Ammon's horn (tissue), 1 donor: Measurements from ENCODE around the gene EYA2.

Experiments
- DNase-seq: peaks from one replicate; pipeline ENCODE4 v3.0.0-alpha.2; 2016; ENCODE audit warnings: low spot score

The EYA2 gene

DNA sequence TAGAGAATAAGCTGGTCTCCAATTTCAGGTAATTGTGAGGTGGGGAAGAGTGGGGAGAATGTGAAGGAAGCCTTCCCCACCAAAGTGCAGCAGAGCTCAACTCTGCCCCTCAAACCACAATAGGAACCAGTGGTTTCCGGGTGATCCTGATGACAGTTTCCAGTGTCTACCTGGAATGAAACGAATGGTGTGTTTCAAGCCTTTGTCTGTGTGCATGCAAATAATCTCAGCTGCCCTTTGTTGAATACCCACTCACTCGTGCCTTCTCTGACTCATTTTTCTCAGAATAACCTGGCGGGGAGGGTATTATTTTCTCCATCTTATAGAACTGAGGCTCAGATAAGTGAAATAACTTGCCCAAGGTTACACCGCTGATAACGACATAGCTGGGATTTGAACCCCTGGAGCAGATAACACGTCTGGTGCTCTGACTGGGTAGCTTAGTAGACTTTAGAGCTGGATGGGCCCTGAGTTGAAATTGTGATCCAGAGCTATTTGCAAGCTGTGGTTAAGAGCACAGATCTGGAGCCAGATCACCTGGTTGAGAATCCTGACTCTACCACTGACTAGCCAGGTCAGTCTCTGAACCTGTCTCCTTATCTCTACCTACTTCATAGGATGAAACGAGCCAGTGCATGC, 85.1 kb downstream of the EYA2 start:
- DNase-seq: no peak

DNA sequence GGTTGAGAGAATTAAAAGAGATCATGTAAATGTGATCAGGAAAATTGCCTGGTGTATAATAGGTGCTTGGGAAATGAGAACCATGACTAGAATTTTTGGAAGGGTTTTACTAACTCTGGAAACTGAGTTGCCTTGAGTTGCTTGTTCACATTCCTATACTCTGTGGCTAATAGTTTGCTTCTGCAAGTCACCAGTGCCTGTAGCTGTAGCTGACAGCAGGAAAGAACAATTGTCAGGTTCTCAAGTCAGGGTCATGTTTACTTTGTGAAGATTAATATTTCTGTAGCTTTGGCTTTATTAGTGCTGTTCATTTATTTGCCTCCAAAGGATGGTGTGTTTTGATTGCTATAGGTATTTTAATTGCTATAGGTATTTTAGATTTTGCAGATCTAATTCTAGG, 86.5 kb downstream of the EYA2 start:
- no peak for DNase-seq

DNA sequence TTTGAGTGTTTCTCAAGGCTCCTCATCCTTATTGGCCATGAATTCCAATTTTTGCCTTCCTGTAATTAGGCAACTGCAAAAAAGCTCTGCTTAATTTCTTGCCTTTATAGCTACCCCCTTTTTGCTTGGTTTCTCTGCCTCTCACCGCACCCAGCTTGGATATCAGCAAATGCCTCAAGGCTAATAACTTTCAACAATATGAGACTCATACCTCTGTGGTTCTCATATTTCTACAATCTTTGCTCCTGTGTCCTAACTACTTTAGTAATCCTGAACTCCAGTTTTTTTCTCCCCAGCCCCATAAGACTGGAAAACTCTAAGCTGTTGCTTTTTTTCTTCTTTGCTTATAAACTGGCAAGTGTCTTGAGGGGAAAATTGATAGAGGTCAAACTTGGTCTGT, 88.8 kb downstream of the EYA2 start:
- no peak for DNase-seq

DNA sequence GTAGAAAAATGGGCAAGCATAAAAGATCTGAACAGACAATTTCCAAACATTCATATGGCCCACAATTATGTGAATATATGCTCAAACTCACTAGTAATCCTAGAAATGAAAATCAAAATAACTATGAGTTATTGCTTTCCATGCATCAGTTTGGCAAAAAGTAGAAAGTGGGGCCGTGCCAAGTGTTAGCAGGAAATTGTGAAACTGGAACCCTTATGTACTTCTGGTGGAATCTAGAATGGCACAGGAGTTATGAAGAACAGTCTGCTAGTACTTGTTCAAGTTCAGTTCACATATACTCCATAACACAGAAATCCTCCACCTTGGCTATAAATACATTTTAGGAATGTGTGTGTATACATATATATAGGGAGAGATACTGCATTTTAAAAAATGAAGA, 89.8 kb downstream of the EYA2 start:
- DNase-seq: no peak

DNA sequence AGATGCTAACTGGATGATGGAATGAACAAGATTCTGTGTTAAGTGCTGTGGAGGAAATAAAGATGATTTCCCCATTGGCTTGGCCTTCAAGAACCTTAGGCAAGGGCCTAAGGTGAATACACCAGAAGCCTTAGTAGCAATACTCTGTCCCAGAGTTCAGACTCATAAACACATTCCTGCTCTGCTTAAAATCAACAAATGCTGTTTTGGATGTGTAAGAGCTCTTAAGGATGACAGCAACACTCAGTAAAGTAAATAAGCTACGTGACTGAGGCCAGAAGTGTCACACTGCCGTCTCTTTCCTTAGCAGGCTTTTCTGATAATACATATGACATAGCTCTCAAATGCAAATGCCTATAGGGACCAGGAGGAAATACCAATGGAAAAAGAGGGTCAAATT, 90.6 kb downstream of the EYA2 start:
- DNase-seq: no peak

DNA sequence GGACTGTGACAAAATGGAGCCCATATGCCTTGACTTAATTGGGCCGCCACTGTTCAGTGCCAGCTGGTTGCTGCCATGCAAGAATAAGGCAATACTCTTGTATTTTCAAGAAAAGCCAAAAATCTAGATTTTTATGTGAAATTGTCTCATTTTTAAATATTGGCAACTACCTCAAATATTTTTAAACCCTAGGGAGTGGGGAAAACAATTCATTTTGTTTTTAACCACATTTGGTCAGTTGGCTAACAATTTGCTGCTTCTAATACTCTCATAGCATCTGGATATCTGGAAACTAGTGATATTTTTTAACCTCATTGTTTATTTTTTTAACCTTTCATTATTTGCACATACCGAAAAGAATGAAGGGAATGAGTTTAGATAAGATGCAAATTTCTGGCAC, 91.0 kb downstream of the EYA2 start:
- DNase-seq: no peak

DNA sequence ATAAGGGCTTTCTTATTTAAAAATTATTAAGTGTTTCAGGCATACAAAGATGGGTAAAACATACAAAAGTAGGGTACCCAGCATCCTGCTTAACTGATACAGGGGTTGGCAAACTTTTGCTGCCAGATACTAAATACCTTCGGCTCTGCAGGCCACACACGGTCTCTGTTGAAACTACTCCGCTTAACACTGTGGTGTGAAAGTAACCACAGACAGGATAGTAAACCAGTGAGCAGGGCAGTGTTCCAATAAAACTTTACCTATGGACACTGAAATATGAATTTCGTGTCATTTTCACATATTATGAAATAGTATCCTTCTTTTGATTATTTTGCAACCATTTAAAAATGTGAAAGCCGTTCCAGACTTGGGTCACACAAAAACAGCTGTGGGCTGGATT, 92.4 kb downstream of the EYA2 start:
- DNase-seq: no peak

DNA sequence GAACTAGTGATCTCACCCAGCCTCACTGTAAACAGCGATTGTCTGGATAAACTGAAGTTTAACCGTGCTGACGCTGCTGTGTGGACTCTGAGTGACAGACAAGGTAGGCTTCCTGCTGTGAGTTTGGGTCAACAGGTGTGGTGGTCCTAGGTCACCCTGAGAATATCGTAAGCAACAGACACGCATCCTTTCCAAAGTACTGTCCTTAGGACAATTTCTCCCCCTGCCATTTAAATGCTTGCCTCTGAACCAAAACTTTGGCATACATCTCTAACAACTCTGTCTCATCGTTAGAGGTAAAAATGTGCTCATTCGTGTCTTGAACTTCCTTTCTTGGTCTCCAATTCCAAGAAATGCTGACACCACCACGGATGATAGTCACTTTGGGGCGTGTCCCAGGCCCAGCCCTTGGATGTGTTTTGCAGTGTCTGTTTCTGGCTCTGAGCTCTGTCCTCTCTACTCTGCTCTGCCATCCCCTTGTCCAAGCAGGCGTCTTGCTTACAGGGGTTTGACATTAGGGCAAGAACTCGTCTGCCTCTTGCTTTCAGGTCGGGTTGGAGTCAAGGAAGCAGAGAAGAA, 95.5 kb downstream of the EYA2 start:
- DNase-seq: peak; percentile 3

DNA sequence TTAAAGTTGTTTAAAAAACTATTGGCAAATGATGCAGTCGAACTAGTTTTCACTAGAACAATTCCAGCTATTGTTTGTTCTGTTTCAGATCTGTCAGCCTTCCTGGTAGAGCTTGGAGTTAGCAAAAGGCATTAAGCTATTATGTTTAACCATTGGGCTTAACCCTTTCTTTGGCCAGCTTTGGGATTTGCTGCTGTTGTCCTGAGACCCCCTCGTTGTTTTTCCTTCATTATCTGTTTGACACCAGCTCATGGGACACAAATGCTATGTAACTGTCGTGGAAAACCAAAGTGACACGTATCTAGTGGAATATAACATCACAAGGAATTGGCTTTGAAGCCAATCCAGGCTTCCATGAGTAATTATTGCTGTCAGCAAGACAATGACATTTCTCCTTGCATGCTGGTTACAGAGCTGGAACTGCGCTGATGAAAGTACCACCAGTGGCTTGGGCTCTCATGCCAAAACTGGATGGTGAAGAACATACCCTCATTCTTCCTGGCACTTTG, 96.0 kb downstream of the EYA2 start:
- no peak for DNase-seq

DNA sequence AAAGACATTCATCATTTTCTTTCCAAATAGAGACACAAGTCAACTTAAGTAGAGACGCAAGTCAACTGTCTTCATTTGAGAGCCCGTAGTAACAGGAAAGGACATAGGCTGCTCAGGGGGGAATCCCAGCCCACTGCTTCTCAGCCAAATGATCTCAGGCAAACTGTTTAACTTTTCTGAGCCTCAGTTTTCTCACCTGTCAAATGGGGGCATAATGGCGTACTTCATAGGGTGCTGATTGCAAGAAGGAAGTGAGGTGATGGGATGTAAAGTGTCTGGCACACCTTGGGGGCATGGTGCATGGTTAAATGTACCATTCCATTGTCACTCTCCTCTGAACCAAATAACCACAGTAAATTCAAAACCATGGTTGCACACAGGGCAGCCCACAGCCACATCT, 96.5 kb downstream of the EYA2 start:
- no peak for DNase-seq

DNA sequence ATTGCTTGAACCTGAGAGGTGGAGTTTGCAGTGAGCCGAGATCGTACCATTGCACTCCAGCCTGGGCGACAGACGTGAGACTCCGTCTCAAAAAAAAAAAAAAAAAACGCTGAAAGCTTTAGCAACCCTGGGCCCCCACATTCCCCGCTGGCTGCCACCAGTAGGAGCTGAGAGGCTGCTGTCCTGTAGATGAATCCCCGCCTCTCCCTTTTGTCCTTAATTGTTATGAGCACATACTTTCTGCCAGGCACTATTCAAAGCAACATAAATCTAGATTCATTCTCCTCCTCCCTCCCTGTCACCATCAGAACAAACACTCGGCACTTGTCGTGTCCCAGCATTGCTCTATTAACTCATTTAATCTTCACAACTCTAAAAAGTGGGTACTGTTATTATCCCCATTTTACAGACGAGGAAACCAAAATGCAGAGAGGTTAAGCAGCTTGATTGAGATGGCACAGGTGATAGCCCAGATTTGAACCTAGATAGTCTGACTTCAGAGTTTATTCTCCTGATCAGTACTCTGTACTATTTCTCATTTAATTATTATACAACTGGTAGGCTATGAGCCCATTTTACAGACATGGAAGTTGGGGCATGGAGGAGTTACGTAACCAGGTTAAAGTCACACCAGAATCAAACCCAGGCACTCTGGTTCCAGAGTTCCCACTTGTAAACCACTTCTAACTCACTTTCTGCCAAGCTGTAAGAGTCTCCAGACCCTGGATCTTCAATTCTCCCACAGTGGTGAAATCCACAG, 97.4 kb downstream of the EYA2 start:
- no peak for DNase-seq

DNA sequence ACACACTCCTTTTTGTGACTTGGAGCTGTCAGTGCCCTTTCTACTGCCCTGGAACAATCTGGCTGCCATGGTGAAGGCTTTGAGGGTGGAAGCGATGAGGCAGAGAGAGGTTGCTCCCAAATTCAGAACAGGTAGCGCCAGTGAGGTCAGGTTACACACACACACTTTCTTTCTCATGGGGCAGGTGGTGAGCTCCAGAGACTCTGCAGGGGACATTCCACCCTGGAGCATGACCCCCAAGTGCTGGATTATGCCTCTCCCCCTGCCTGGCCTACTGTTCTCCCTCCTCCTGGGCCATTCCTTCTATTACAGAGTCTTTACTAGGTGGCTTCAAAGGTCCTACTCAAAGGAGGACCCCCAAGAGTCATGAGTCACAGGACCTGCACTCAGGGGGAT, 98.0 kb downstream of the EYA2 start:
- DNase-seq: no peak

DNA sequence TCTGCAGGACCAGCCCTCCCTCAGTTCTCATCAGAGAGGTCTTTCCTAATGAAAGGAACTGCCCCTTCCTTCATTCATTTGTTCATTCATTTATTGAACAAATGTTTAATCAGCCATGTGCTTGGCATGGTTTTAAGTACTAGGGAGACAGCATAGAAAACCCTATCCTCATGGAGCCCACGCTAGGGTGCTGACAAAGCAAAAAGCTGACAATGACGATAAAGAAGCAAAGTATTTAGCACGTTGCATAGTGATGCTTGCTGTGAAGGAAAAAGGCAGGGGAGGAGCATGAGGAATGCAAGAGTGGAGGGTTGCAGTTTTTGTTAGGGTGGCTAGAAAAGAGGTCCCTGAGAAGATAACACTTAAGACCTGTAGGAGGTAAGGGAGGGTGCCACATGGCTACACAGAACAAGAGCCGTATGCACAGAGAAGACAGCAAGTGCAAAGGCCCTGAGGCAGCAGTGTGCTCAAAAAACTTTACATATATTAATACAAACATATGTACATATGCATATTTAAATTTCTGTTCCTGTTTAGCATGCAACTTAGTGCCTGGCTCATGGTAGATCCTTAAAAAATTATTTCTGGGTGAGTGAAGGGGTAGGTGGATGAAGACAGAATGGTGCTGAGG, 98.9 kb downstream of the EYA2 start:
- no peak for DNase-seq

DNA sequence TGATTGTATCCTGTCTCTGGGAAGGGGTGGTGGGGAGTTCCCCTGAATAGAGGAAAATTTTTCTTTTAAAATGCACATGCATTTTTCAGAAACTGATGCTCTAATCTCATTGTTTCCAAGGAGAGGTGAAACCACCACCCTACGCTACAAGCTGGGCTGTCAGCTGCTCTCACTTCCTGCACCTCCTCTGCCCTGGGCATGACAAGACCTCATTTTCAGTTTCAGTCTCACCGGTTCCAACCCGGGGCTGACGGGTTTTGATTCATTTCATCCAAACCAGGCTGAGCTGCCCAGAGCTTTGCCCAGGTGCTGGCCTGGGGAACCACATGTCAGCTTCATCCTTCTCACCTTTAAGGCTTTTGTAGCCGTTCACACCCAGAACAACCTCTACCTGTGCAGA, 99.7 kb downstream of the EYA2 start:
- DNase-seq: no peak

DNA sequence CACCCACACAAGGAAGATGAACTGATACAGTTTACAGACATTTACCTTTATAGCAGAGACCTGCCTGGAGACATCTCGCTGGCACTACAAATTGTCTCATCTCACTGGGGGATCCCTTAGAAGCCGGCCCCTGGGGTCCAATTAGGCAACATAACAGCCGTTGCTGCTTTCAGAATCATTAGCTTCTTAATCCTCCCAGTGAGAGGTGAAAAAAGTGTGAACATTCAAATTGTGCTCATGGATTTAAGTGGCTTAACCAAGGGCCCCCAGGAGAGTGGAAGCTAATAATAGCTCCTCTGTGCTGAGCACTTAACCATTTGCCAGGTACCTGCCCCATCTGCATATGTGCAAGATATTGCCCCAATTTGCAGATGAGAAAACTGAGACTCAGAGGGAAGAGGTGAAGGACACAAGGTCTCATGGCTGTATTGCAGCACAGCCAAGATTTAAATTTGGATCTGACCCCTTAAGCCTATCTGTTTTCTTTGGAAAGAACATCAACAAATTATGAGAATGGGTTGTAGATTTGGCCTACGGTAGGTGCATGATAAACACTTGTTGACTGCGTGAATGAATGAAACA, 101.0 kb downstream of the EYA2 start:
- DNase-seq: no peak

DNA sequence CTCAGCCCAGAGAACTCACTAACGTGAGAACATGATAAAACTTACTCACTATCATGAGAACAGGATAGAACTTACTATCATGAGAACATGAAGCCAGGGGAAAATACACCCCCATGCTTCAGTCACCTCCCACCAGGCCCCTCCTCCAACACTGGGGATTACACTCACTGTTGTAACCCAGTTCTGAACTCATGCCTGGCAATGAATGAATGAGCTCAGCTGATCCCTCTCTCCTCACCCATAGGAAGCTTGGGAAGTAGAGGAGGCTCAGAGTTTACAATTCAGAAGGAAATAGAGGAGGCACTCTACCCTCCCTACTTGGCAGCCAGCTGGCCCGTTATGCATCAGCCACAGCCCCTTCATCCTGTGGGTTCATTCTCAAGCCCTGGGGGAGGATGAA, 102.5 kb downstream of the EYA2 start:
- DNase-seq: no peak

DNA sequence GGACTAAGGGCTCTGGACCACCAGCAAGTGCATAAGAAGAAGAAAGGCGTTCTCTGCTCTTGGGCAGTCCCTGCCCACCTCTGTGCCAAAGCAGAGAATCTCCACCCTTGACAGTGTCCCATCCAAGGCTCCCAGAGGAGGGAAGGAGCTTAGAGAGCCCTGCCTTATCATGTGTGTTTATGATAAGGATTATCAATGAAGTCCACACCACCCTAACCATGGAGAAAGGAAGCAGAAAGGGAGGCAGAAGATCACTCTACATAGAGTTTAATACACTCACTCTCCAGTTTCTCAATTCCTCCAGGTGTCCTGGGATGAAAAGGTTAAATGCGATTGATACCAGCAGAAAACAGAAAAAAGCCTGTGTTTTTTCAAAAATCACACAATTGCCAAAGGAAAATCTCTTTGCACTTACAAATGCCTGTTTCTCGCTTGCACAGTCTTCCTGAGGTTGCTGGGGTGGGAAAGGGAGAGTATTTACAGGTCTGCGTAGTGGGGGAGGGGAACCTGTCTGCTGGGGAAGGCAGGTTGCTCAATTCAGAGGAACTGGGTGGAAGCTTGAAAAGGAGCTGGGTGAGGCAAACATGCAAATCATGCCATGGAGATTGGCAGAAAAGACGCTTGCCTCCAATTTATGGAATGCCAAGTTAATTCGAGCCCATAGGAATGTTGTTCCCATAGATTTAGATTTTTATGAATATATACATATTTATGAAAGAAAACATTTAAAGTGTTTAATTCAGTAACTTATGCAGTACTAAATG, 104.0 kb downstream of the EYA2 start:
- DNase-seq: no peak

DNA sequence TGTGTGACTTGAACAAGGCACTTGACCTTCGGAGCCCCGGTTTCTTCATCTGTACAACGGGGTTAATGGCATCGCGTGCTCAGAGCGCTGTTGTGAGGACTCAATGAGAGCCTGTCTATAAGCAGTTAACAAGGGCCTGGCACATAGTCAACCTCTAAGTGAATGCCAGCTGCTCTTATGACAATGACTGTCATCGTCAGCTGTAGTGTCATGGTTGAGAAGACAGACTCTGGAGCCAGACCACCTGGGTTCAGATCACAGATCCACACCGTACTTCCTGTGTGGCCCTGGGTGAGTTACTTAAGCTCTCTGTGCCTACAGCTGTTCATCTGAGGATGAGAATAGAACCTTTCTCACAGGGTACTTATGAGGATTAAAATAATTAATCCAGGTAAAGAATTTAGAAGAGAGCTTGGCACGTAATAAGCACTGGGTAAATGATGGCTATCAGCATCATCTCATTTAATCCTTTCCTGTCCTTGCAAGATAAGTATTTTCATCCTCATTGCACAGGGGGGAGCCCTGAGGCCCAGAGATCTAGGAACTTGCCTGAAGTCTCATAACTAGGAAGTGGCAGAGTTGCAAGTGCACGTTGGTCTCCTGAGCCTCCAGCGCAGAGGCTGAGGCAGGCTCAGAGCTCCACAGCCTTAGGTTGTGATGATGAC, 105.3 kb downstream of the EYA2 start:
- DNase-seq: no peak

DNA sequence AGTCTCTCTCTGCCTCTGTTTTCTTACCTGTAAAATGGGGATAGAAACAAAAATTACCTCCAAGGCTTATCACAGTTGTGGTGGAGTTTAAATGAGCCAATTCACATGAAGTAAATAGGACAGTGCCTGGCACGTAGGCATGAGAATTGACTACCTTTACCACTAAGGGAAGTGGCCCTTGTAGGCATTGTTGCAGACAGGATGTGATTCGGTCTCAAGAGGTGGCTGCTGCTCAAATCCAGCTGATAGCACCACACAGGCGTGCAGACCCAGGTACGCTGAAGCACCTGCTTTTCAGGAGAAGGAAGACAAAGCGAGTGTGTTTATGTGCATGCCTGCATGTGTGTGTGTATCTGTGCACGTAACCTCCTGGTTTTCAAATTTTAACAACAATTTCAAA, 108.6 kb downstream of the EYA2 start:
- DNase-seq: no peak

DNA sequence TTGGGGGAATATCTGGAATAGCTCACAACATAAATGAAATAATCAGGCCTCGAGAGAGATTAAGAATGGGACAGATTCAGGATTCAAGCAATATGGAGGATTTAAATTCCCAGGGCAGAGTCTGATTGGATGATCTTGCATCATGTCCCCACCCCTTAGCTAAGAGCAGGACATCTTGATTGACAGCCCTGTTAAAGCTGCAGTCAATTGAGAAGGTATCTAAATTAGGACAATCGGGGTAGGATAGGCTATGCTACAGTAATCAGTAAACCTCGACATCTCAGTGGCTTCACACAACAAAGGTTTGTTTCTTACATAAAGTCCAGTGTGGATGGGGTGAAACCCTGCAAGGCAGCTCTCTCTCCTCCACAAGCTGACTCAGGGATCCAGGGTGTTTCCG, 109.5 kb downstream of the EYA2 start:
- no peak for DNase-seq
